GM10266 (cell line): Measurements from ENCODE around the gene LMAN1.
A peak's percentile ranks its signal among the peaks of the same experiment; 100 is the strongest.

Experiments
- DNase-seq: peaks from one replicate; pipeline ENCODE4 v3.0.0; 2012; ENCODE audit errors: extremely low spot score
- CTCF ChIP-seq: IDR thresholded peaks from 2 replicates; pipeline ENCODE4 v1.5.1; 2012; ENCODE audit warnings: mild to moderate bottlenecking, low read depth; ENCODE audit not compliant: control insufficient read depth, insufficient read depth; ENCODE audit errors: missing control alignments

The LMAN1 gene

DNA sequence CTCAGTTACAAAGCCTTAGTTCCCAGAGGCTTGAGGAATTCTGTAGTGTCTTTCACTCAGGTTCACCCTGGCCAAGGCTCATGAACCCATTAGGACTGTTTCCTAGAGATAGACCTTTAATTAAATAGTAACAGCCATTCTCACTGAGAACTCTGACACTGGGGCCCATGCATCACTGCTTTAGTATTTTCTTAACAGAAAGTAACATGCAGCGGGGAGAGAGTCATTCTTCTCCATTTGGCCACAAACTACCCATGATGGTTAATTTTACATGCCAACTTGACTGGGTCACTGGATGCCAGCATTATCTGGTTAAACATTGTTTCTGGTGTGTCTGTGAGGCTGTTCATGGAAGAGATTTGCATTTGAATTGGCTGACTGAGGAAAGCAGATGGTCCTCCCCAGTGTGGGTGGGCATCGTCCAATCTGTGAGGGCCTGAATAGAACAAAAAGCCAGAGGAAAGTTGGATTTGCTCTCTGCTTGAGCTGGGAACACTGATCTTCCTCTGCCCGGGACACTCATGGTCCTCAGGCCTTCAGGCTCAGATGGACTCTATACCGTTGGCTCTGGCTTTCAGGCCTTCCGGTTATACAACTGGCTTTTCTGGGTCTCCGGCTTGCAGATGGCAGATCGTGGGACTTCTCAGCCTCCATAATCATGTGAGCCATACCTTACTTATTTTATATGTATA is 35.0 kb downstream of the LMAN1 start:
- no peak for TF ChIP-seq CTCF

DNA sequence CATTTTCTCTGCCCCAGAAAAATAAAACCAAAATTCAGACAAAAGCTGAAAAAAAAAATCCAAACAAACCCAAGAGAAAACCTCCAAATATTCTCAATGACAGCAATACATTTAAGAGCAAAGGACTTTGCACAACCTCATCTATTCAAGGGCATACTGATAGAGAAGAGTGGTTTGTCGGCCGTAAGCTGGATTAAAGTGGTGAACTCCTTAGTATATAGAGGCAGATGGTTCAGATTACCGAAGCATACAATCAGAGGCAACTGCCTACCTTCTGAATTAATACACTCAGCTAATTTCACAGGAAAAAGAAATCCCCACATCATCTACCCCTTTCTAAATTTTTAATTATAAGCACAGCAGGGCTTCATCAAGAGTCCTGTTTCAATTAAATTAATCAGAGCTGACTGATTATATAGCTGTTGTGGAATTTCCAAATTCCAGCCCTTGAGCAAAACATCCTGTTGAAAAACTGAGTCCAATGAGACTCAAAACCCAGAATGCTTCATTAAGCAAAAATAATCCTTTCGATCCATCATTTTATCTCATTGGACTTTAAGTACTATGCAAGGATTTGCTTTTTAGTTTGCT is 40.5 kb downstream of the LMAN1 start, which contains the start of gene CPLX4:
Gene CPLX4 (minus strand): TSS at position 190 of the 591 bp plus-strand sequence. CDS start 187 bp downstream, at position 3.
- no peak for DNase-seq
- no peak for TF ChIP-seq CTCF

More for the DNA sequence above, 35.0 kb downstream of the LMAN1 start:
- no peak for DNase-seq

- TF ChIP-seq CTCF: no peak
- DNase-seq: no peak
Measured at GRCh38 chr18:59311631-59312030, 47.4 kb downstream of the LMAN1 start.

GRCh38 chr18:59308938-59309260 is 50.2 kb downstream of the LMAN1 start:
- no peak for TF ChIP-seq CTCF

GRCh38 chr18:59308248-59308937 is 50.7 kb downstream of the LMAN1 start:
- DNase-seq: peak; percentile 73
- TF ChIP-seq CTCF: peak; percentile 91

More at GRCh38 chr18:59308938-59309260, 50.2 kb downstream of the LMAN1 start:
- DNase-seq: no peak

DNA sequence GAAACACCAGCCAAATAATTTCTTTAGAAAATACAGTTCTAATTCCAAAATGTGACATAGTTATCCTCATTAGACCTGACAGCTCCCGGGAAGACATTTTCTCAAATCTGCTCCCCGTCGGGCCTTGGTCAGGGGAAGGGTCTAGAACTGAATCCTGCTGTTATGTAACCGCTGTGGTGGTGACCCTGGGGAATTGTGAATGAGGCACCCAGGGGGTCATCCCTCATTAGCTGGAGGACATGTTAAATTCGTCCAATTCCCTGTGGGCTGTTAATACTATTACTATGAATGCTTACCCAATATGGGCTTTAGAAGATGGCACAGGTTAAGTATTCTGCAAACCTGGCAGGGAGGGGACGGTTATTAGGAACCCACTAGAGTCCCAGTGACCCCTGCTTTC is 52.4 kb downstream of the LMAN1 start:
- no peak for DNase-seq
- TF ChIP-seq CTCF: no peak

GRCh38 chr18:59305295-59305694 is 53.8 kb downstream of the LMAN1 start:
- no peak for TF ChIP-seq CTCF
- DNase-seq: no peak
